Measurements from ENCODE around the gene ZBED4.

ZBED4 gene

DNA sequence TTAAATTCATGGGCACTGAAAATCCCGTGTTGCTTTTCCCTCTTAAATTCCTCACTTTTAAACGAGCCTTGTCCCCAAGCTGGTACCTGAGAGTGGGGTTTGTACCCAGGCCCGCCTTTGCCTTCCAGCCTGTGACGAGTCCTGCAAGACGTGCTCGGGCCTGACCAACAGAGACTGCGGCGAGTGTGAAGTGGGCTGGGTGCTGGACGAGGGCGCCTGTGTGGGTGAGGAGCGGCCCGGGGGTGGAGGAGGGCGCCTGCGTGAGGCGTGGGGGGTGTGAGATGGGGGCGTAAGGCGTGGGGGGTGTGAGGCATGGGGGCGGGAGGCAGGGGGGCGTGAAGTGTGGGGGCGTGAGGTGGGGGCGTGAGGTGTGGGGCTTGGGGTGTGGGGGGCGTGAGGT, 68.8 kb downstream of the ZBED4 start:
- no peaks in the 10 kb centered on the region for H3K27me3 ChIP-seq (replicated peaks; ENCODE audit: control insufficient read depth, insufficient read depth, low read length)
- no peaks in the 10 kb centered on the region for H3K9me3 ChIP-seq (ENCODE audit: control insufficient read depth, low read length)
- H3K36me3 ChIP-seq (ENCODE audit: control insufficient read depth, insufficient read depth, low read length, severe bottlenecking): peaks cover 13% of the 10 kb centered on the region
- H3K4me1 ChIP-seq (ENCODE audit: control insufficient read depth, insufficient read depth, low read length): peaks cover 9% of the 10 kb centered on the region
- no peak overlapping the region for H3K9ac ChIP-seq (ENCODE audit: low read length)
- H3K4me3 ChIP-seq (ENCODE audit: low read length): no peak overlapping the region
- DNase-seq (ENCODE audit: low read depth): no peak

DNA sequence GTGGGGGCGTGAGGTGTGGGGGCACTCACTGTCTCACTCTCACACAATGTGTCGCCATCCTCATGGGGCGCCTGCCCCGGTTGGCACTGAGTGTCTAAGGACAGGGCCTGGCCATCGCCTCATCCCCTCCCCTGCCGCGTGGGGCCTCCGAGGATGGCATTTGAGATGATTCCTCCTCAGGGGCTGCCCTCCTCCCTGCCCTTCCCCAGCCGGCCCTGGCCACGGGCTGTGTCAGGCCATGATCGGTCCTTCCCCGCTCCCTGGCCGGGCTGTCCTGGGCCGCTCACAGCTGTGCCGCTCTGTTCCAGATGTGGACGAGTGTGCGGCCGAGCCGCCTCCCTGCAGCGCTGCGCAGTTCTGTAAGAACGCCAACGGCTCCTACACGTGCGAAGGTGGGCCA, 69.3 kb downstream of the ZBED4 start:
- Histone ChIP-seq H3K4me3 (ENCODE audit: low read length) (no peak overlapping the region), H3K9me3 (ENCODE audit: control insufficient read depth, low read length) (no peaks in the 10 kb centered on the region), H3K4me1 (ENCODE audit: control insufficient read depth, insufficient read depth, low read length) (peaks cover 9% of the 10 kb centered on the region), H3K9ac (ENCODE audit: low read length) (no peak overlapping the region), H3K27me3 (replicated peaks; ENCODE audit: control insufficient read depth, insufficient read depth, low read length) (no peaks in the 10 kb centered on the region), H3K36me3 (ENCODE audit: control insufficient read depth, insufficient read depth, low read length, severe bottlenecking) (peaks cover 13% of the 10 kb centered on the region)
- no peak for DNase-seq (ENCODE audit: low read depth)

DNA sequence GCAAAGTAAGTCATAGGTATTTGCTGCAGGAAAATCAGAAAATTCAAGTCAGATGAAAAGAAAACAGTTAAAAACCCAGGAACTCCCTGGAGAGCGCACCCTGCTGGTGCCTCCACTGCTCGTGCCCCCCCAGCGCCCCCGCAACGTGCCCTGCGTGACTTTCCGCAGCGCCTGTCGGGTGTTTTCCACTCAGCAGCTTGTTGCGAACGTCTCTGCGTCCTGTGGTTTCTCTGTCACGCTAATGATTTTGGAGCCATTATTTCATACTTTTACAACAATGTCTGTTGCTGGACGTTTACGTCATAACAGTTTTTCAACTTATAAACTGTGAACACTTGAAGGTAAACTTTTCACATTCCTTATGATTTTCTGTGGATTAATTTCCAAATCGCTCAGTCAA, 69.8 kb downstream of the ZBED4 start:
- Histone ChIP-seq H3K9me3 (ENCODE audit: control insufficient read depth, low read length) (no peaks in the 10 kb centered on the region), H3K4me3 (ENCODE audit: low read length) (no peak overlapping the region), H3K36me3 (ENCODE audit: control insufficient read depth, insufficient read depth, low read length, severe bottlenecking) (peaks cover 13% of the 10 kb centered on the region), H3K9ac (ENCODE audit: low read length) (no peak overlapping the region), H3K4me1 (ENCODE audit: control insufficient read depth, insufficient read depth, low read length) (peaks cover 9% of the 10 kb centered on the region), H3K27me3 (replicated peaks; ENCODE audit: control insufficient read depth, insufficient read depth, low read length) (no peaks in the 10 kb centered on the region)
- DNase-seq (ENCODE audit: low read depth): no peak

DNA sequence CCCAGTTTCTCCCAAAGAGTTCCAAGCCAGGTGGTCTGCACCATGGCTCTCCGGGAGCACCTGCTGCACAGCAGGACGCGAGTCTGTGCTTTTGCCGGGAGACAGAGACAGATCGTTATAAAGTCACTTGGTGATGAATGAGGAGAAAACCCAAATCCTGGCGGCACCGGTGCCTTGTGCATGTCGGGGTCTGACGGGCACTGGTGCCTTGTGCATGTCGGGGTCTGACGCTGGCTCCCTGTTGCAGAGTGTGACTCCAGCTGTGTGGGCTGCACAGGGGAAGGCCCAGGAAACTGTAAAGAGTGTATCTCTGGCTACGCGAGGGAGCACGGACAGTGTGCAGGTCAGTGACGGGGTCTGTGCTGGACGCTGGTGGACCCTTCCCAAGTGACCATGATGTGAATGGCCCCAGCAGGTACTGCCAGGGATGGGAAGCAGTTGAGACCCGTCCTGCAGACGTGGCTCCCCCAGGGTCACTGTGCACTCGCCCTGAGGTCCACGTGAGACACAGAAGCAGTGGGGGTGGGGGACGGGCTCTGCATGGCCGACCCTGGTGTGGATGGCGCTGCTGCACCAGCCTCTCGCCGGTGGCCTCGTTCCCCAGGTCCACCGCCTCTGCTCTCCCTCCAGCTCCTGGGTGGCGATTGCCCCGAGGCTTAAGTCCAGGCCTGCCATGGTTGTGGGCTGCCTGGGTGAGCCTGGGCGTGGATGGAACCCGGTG, 70.6 kb downstream of the ZBED4 start:
- Histone ChIP-seq H3K27me3 (replicated peaks; ENCODE audit: control insufficient read depth, insufficient read depth, low read length) (no peaks in the 10 kb centered on the region), H3K36me3 (ENCODE audit: control insufficient read depth, insufficient read depth, low read length, severe bottlenecking) (peaks cover 13% of the 10 kb centered on the region), H3K9ac (ENCODE audit: low read length) (no peak overlapping the region), H3K4me1 (ENCODE audit: control insufficient read depth, insufficient read depth, low read length) (peaks cover 5% of the 10 kb centered on the region), H3K9me3 (ENCODE audit: control insufficient read depth, low read length) (no peaks in the 10 kb centered on the region), H3K4me3 (ENCODE audit: low read length) (no peak overlapping the region)
- no peak for DNase-seq (ENCODE audit: low read depth)

DNA sequence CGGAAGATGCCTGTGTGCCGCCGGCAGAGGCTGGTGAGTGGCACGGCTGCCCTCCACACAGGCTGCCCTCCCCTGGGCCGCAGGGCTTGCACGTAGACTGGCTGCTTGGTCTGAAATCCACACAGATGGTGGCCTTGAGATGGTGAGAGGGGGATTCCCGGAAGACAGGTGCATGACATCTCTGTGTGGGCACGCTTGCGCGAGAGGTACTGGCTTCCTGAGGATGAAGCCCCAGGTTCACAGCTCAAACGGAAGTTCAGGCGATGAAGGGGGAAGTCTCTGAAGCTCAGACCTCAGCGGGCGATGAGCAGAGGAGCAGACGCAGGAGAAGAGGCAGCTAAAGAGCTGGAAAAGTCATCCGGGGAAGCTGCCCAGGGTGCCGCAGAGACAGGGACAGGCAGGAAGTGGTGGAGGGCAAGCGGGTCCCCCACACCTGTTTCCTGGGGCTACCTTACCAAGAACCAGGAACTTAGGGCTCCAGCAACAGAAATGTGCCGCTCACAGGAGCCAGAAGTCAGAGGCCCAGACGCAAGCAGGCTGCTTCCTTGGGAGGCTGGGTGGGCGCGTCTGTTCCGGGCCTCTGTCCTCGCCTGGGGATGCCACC, 72.0 kb downstream of the ZBED4 start:
- Histone ChIP-seq H3K27me3 (replicated peaks; ENCODE audit: control insufficient read depth, insufficient read depth, low read length) (no peaks in the 10 kb centered on the region), H3K9me3 (ENCODE audit: control insufficient read depth, low read length) (no peaks in the 10 kb centered on the region), H3K9ac (ENCODE audit: low read length) (no peak overlapping the region), H3K4me1 (ENCODE audit: control insufficient read depth, insufficient read depth, low read length) (peaks cover 5% of the 10 kb centered on the region), H3K4me3 (ENCODE audit: low read length) (no peak overlapping the region), H3K36me3 (ENCODE audit: control insufficient read depth, insufficient read depth, low read length, severe bottlenecking) (peaks cover 13% of the 10 kb centered on the region)
- DNase-seq (ENCODE audit: low read depth): no peak

- H3K27me3 ChIP-seq (replicated peaks; ENCODE audit: control insufficient read depth, insufficient read depth, low read length): no peaks in the 10 kb centered on the region
These were observed 73.3 kb downstream of the ZBED4 start for GRCh38 chr22:49926916-49927315.

GRCh38 chr22:49927483-49928184, 74.0 kb downstream of the ZBED4 start:
- Histone ChIP-seq H3K4me1 (ENCODE audit: control insufficient read depth, insufficient read depth, low read length) (peaks cover 11% of the 10 kb centered on the region), H3K36me3 (ENCODE audit: control insufficient read depth, insufficient read depth, low read length, severe bottlenecking) (peaks cover 13% of the 10 kb centered on the region), H3K4me3 (ENCODE audit: low read length) (no peak overlapping the region), H3K27me3 (replicated peaks; ENCODE audit: control insufficient read depth, insufficient read depth, low read length) (no peaks in the 10 kb centered on the region), H3K9ac (ENCODE audit: low read length) (no peak overlapping the region), H3K9me3 (ENCODE audit: control insufficient read depth, low read length) (no peaks in the 10 kb centered on the region)
- DNase-seq (ENCODE audit: low read depth): no peak

More at GRCh38 chr22:49926916-49927315, 73.3 kb downstream of the ZBED4 start:
- DNase-seq (ENCODE audit: low read depth): no peak
- Histone ChIP-seq H3K36me3 (ENCODE audit: control insufficient read depth, insufficient read depth, low read length, severe bottlenecking) (peaks cover 13% of the 10 kb centered on the region), H3K9me3 (ENCODE audit: control insufficient read depth, low read length) (no peaks in the 10 kb centered on the region), H3K4me3 (ENCODE audit: low read length) (no peak overlapping the region), H3K4me1 (ENCODE audit: control insufficient read depth, insufficient read depth, low read length) (peaks cover 11% of the 10 kb centered on the region), H3K9ac (ENCODE audit: low read length) (no peak overlapping the region)

GRCh38 chr22:49928185-49928495, 74.5 kb downstream of the ZBED4 start:
- H3K27me3 ChIP-seq (replicated peaks; ENCODE audit: control insufficient read depth, insufficient read depth, low read length): no peaks in the 10 kb centered on the region
- H3K4me3 ChIP-seq (ENCODE audit: low read length): no peak overlapping the region
- H3K9ac ChIP-seq (ENCODE audit: low read length): no peak overlapping the region

GRCh38 chr22:49928555-49929210, 75.0 kb downstream of the ZBED4 start:
- Histone ChIP-seq H3K27me3 (replicated peaks; ENCODE audit: control insufficient read depth, insufficient read depth, low read length) (no peaks in the 10 kb centered on the region), H3K4me3 (ENCODE audit: low read length) (no peak overlapping the region), H3K36me3 (ENCODE audit: control insufficient read depth, insufficient read depth, low read length, severe bottlenecking) (peaks cover 10% of the 10 kb centered on the region), H3K4me1 (ENCODE audit: control insufficient read depth, insufficient read depth, low read length) (peaks cover 19% of the 10 kb centered on the region), H3K9me3 (ENCODE audit: control insufficient read depth, low read length) (no peaks in the 10 kb centered on the region), H3K9ac (ENCODE audit: low read length) (no peak overlapping the region)
- DNase-seq (ENCODE audit: low read depth): no peak

More at GRCh38 chr22:49928185-49928495, 74.5 kb downstream of the ZBED4 start:
- Histone ChIP-seq H3K9me3 (ENCODE audit: control insufficient read depth, low read length) (no peaks in the 10 kb centered on the region), H3K36me3 (ENCODE audit: control insufficient read depth, insufficient read depth, low read length, severe bottlenecking) (peaks cover 13% of the 10 kb centered on the region), H3K4me1 (ENCODE audit: control insufficient read depth, insufficient read depth, low read length) (peaks cover 14% of the 10 kb centered on the region)
- DNase-seq (ENCODE audit: low read depth): no peak

GRCh38 chr22:49929211-49929979, 75.8 kb downstream of the ZBED4 start:
- peaks cover 27% of the 10 kb centered on the region for H3K4me1 ChIP-seq (ENCODE audit: control insufficient read depth, insufficient read depth, low read length)
- H3K36me3 ChIP-seq (ENCODE audit: control insufficient read depth, insufficient read depth, low read length, severe bottlenecking): peaks cover 10% of the 10 kb centered on the region
- peak; percentile 77 for DNase-seq (ENCODE audit: low read depth)
- H3K27me3 ChIP-seq (replicated peaks; ENCODE audit: control insufficient read depth, insufficient read depth, low read length): no peaks in the 10 kb centered on the region
- no peaks in the 10 kb centered on the region for H3K9me3 ChIP-seq (ENCODE audit: control insufficient read depth, low read length)
- no peak overlapping the region for H3K4me3 ChIP-seq (ENCODE audit: low read length)
- no peak overlapping the region for H3K9ac ChIP-seq (ENCODE audit: low read length)

Data from adipocyte (in vitro differentiated cells).